Daoy (cell line): Measurements from ENCODE around the gene LASP1. TPM values are rescaled to one million over a fixed set of nuclear protein-coding genes. Genes with fewer than 3 reads are reported as not detected.

Experiments
- total RNA-seq: library from RNA; depleted of rRNA; stranded (reverse); fragments of >200 nt; shearing (Covaris generic); gene quantifications from 2 replicates; pipeline ENCODE4 v1.2.3, GENCODE V29; 2014; rRNA removed

Gene LASP1
- total RNA-seq, 1 experiment from 2014 or later = 77.9 TPM

Other genes starting within 250 kb of the LASP1 start
- gene EPOP, start 195.1 kb upstream of the LASP1 start, total RNA-seq = 7.0 and 8.2 TPM in 2 replicates
- gene MLLT6, start 164.8 kb upstream of the LASP1 start, total RNA-seq = 12.4 and 12.9 TPM in 2 replicates
- 0.57 and 3.4 TPM in 2 replicates for gene CISD3, start 139.7 kb upstream of the LASP1 start, total RNA-seq
- 3.3 and 3.5 TPM in 2 replicates for gene PCGF2, start 121.7 kb upstream of the LASP1 start, total RNA-seq
- gene PSMB3, start 117.3 kb upstream of the LASP1 start, total RNA-seq = 524 and 545 TPM in 2 replicates
- 16.6 and 22.4 TPM in 2 replicates for gene PIP4K2B, start 70.5 kb upstream of the LASP1 start, total RNA-seq
- gene CWC25, start 44.7 kb upstream of the LASP1 start, total RNA-seq = 9.8 and 17.3 TPM in 2 replicates
- gene RPL23, start 16.3 kb upstream of the LASP1 start, total RNA-seq = 1,167 and 1,311 TPM in 2 replicates
- not detected in 2 replicates for gene FBXO47, start 97.3 kb downstream of the LASP1 start, total RNA-seq